RCC 7860 (cell line): ENCODE results near the gene KLHL29.

Source experiments
- DNase-seq: peaks from one replicate; pipeline ENCODE4 v3.0.0-alpha.2; 2015; ENCODE audit warnings: low spot score
- FAIRE-seq: peaks from 2 replicates; lab custom pipeline; 2012; peaks lifted over from hg19 to GRCh38; lab: Jason Lieb, UNC

Gene KLHL29

DNA sequence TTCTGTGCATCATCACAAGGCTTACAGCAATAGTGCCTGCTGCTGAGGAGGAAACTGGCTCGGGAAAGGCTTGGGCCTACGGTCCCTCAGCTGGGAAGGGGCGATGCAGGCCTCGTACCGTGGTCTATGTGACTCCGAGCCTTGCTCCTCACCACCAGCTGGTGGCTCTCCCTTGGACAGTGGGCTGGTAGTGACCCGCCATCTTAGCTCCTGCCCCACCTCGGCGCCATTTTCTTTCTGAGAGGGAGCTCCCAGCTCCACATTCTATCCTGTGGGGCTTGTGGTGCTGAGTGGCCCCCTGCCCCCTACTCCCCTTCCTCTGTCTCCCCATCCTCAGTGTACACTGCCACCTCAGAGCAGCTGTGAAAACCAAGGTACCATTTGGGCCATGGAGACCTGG lies 255.7 kb downstream of the KLHL29 start:
- FAIRE-seq: no peak
- DNase-seq: no peak

DNA sequence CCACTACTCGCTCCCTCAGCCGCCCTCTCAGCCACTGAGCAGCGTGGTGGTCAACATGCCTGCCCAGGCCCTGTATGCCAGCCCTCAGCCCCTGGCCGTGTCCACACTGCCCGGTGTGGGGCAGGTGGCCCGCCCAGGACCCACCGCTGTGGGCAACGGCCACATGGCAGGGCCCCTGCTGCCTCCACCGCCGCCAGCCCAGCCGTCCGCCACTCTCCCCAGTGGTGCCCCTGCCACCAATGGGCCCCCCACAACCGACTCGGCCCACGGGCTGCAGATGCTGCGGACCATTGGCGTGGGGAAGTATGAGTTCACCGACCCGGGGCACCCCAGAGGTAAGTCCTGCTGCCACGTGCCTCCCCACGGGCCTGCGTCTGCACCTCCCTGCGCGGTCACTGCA lies 257.5 kb downstream of the KLHL29 start:
- DNase-seq (no peak), FAIRE-seq (no peak)

DNA sequence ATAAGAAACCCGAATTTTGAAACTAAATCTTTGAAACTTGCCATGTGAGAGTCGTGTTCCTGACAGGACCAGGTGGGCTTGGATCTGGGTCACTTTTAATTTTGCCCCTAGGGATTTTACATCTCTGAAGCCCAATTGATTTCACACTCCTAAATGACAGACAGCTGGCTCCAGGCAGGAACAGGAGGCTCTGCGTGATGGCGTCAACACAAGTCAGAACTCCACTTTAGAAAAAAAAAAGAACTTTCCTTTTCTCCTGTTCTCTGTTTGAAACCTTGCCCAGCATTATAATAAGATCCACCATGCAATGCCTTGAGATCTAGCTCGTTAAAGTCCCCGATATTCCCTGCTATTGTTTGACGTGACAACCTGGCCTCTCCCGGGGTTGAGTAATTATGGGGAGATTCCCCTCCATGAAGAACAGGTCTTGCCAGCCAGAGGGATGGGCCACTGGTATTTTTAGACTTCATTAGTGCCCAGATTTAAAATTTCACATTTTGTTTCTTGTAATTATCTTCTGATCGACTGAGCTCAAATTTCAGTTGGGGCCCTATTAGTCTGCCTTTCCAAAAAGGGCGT lies 260.3 kb downstream of the KLHL29 start:
- FAIRE-seq (no peak), DNase-seq (no peak)

GRCh38 chr2:23647563-23647962 lies 262.6 kb downstream of the KLHL29 start:
- FAIRE-seq: no peak
- DNase-seq: no peak

- FAIRE-seq (no peak), DNase-seq (peak; percentile 6)
Measured at GRCh38 chr2:23649303-23649702, 264.3 kb downstream of the KLHL29 start.

DNA sequence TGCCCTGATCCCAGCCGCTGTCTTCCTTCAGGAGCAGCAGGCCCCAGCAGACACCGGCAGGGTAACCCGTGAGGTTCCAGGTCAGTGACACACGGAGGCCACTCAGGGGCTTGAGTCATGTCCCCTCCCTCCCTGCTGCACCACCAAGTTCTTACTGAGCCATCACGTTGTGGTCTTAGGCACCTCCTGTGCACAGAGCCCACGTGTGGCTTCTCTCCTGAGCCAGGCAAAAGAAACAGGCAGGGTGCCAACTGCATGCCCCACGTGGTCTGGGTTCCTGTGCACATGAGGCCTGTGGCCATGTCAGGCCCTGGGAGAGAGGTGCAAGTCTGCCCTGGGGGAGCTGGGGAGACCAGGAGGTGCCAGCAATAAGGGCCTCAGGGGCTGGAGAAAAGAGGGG lies 264.8 kb downstream of the KLHL29 start:
- DNase-seq (peak; percentile 96), FAIRE-seq (peak; percentile 93)

GRCh38 chr2:23651187-23652080 lies 266.5 kb downstream of the KLHL29 start:
- DNase-seq: peak; percentile 82
- FAIRE-seq: peak; percentile 96

GRCh38 chr2:23653326-23653725 lies 268.3 kb downstream of the KLHL29 start:
- DNase-seq: no peak
- FAIRE-seq: no peak

DNA sequence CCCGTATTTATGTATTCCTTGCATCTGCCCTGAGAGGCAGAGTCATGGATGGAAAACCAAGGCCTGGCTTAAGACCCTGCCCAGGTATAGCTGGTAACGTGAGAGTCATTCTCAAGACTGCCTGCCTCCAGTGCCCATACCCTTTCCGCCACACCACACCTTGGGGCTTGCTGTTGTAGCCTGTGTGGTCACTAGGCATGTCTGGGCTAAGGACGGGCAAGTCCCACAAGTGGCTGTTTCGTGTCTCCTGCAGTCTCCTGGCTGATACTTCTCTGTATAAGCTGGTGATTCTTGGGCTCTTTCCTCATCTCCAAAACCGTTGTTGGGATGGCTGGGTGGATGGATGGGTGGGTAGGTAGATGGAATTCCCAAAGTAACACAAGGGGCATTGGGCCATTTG lies 269.8 kb downstream of the KLHL29 start:
- DNase-seq (no peak), FAIRE-seq (no peak)

- FAIRE-seq (no peak), DNase-seq (no peak)
Measured at GRCh38 chr2:23655934-23656596, 271.1 kb downstream of the KLHL29 start.

GRCh38 chr2:23656597-23656973 lies 271.6 kb downstream of the KLHL29 start:
- no peak for FAIRE-seq
- DNase-seq: no peak

DNA sequence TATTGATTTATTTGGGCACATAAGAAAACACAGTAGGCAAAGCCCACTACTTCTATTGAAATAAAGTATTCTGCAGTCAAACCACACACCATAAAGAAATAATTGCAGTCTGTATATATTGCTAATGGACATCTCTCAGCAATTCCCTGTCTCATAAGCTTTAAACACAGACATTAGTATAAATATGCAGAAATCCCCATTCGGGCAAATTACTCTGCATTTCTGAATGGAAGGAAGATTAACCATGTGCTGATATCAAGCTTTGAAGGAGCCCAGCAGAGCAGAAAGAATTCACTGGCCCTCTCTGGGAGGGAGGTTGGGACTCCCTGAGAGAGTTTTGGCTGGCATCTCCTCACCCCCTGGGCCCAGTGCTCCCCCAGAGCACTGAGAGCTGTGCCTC lies 272.4 kb downstream of the KLHL29 start:
- FAIRE-seq: no peak
- no peak for DNase-seq

GRCh38 chr2:23657934-23658333 lies 273.0 kb downstream of the KLHL29 start:
- no peak for DNase-seq
- no peak for FAIRE-seq

GRCh38 chr2:23658466-23658942 lies 273.5 kb downstream of the KLHL29 start:
- FAIRE-seq: no peak
- DNase-seq: no peak

DNA sequence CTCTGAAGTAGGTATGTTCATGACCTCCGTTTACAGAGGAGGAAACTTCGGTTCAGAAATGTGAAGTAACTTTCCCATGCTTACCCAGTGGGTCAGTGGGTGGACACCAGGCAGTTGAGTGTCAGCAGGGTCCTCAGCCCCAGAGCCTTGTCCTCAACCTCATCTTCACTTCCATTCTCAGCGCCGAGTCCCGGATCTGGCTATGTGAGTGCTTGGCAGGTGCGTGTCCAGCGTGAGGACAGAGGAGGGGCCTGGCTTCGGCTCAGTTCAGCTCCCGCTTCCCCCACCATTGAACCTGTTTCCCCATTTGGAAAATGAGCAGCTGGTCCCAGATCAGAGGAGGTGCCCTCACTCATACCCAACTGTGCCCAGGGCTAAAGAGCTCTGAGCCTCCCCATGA lies 274.3 kb downstream of the KLHL29 start:
- no peak for DNase-seq
- no peak for FAIRE-seq

DNA sequence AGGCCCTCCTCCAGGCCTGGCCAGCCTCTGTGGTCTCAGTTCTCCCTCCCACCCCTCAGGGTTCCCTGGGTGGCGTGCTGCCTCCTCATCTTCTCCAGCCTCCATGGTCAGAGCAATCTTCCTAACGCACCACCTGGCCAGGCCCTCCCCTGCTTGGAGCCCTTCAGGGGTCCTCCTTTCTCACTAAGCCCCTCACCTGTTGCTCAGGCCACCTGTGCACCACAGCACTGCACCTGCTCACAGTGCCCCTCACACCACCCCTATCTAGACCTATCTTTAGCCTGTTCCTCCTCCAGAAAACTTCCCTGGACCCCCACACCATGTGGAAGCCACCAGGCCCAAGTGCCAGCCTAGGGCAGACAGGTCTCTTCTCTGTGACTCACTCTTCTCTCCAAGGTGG lies 274.8 kb downstream of the KLHL29 start:
- no peak for FAIRE-seq
- no peak for DNase-seq

DNA sequence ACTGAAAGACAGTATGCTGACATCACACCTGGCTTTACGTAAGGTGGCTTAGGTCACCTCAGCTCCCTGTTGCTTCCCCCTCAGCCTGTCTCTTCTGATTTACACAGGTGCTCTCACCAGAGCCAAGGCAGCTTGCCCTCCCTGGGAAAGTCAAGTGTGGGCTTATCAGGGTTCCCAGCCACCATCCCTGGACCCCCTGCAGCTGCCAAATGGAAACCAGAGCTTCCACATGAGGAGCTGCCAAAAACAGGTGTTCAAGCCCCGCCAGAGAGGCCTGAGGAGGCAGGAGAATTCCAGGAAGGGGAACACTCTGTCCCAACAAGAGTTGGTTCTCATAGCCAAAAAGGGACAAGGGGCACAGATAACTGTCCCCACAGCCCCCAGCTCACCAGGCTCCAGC lies 275.3 kb downstream of the KLHL29 start:
- FAIRE-seq (no peak), DNase-seq (no peak)

DNA sequence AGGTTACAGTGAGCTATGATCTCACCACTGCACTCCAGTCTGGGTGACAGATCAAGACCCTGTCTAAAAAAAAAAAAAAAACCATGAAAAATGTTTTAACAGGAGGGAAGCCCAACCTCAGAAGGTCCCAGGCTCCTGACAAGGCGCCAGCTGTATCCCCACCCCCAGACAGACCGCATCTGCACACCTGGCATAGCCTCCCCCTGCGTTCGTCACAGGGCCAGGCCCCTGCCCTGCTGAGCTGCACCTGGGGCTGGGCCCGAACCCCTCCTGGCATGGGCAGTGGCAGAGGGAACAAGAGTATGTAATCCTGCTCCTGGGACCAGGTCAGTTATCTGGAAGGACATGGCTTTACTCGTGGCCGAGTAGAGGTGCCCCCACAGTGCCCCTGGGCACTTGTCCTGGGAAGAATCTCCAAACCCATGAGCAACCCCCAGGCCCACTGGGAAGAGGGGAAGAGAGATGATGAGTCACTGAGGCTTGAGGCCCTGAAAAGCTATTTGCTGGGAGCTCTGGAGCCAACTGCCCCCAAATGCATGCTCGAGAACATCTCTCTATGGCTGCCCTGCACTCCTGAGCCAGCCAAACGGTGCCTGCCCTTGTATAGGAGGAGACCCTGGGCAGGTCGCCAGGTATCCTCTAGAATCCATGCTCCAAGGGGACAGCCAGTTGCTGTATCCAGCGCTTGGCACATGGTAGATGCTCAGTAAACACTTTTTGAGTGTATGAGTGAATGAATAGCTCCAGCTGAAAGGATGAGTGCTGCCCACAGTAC lies 276.5 kb downstream of the KLHL29 start:
- FAIRE-seq (no peak), DNase-seq (no peak)

- DNase-seq (no peak), FAIRE-seq (no peak)
Measured at GRCh38 chr2:23662466-23662865, 277.5 kb downstream of the KLHL29 start.

- no peak for DNase-seq
- FAIRE-seq: no peak
Measured at GRCh38 chr2:23662941-23663920, 278.3 kb downstream of the KLHL29 start.
